ENCODE data around the gene PDGFD.

DNA sequence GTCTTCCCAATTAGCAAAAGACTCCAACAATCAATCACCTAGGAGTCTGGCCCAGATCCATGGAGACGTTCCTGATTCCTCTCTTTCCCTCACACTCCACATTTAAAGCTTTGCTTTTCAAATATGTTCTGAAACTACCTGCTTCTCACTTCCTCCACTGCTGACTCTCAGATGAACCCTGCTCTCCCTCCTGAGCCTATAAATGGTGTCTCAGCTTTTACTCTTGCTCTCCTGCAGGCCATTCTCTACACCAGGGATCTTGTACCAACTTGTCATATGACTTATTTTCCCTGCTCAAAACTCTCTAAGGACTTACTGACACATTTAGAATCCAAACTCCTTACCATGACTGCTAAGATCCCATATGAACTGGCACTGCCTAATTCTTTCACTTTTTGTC is 265.9 kb downstream of the PDGFD start:
- TF ChIP-seq, protein P1, sequence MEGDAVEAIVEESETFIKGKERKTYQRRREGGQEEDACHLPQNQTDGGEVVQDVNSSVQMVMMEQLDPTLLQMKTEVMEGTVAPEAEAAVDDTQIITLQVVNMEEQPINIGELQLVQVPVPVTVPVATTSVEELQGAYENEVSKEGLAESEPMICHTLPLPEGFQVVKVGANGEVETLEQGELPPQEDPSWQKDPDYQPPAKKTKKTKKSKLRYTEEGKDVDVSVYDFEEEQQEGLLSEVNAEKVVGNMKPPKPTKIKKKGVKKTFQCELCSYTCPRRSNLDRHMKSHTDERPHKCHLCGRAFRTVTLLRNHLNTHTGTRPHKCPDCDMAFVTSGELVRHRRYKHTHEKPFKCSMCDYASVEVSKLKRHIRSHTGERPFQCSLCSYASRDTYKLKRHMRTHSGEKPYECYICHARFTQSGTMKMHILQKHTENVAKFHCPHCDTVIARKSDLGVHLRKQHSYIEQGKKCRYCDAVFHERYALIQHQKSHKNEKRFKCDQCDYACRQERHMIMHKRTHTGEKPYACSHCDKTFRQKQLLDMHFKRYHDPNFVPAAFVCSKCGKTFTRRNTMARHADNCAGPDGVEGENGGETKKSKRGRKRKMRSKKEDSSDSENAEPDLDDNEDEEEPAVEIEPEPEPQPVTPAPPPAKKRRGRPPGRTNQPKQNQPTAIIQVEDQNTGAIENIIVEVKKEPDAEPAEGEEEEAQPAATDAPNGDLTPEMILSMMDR (IDR thresholded peaks at IDR 0.05): no peak
- TF ChIP-seq USF1 (CRISPR knock-in tag; IDR thresholded peaks at IDR 0.05) (no peak), ZNF219 (CRISPR knock-in tag; IDR thresholded peaks at IDR 0.05; ENCODE audit: borderline replicate concordance) (no peak), ELF4 (CRISPR knock-in tag; IDR thresholded peaks at IDR 0.05; ENCODE audit: low read depth) (no peak)

Data from WTC11 (cell line).